AG09309 (cell line): ENCODE measurements around the gene SLC2A1.

Experiments
- DNase-seq: peaks from one replicate; pipeline ENCODE4 v3.0.0-alpha.2; 2010; ENCODE audit warnings: low read depth
- H3K4me3 ChIP-seq: 2 replicates; pipeline ENCODE4 v1.5.1; 2011; ENCODE audit warnings: mild to moderate bottlenecking, low read depth, low read length, moderate library complexity; ENCODE audit not compliant: control insufficient read depth
- CTCF ChIP-seq: IDR thresholded peaks from 2 replicates; pipeline ENCODE4 v1.5.1; 2011; ENCODE audit warnings: mild to moderate bottlenecking, low read depth, low read length, inconsistent platforms; ENCODE audit not compliant: insufficient read depth, control insufficient read depth; ENCODE audit errors: missing control alignments

The SLC2A1 gene

GRCh38 chr1:42958488-42959319, at the start of gene SLC2A1:
TSS of gene SLC2A1 (minus strand) at chr1:42958868. CDS start at chr1:42958651, 217 bp downstream.
- H3K4me3 ChIP-seq = peak within 1 kb of the TSS; percentile 78
- peak; percentile 68 for DNase-seq
- no peak for TF ChIP-seq CTCF

GRCh38 chr1:43007377-43008114, 48.9 kb upstream of the SLC2A1 start:
- no peak for TF ChIP-seq CTCF
- no peak for DNase-seq
- H3K4me3 ChIP-seq = no peak overlapping the region

- no peak for DNase-seq
- no peak for TF ChIP-seq CTCF
- H3K4me3 ChIP-seq = no peak overlapping the region
Measured at GRCh38 chr1:43005460-43006361, 47.0 kb upstream of the SLC2A1 start.

GRCh38 chr1:43004587-43005459, 46.2 kb upstream of the SLC2A1 start:
- H3K4me3 ChIP-seq = no peak overlapping the region
- no peak for DNase-seq

GRCh38 chr1:43002766-43003165, 44.1 kb upstream of the SLC2A1 start:
- no peak for DNase-seq
- H3K4me3 ChIP-seq = no peak overlapping the region
- no peak for TF ChIP-seq CTCF

More at GRCh38 chr1:43004587-43005459, 46.2 kb upstream of the SLC2A1 start:
- no peak for TF ChIP-seq CTCF

- no peak overlapping the region for H3K4me3 ChIP-seq
- no peak for DNase-seq
- TF ChIP-seq CTCF = no peak
Measured at GRCh38 chr1:43002116-43002515, 43.4 kb upstream of the SLC2A1 start.
